Endothelial cell of umbilical vein (primary cell): Measurements from ENCODE around the gene TARS1. TPM values are rescaled to one million over a fixed set of nuclear protein-coding genes. Genes with fewer than 3 reads are reported as not detected.
A peak's percentile ranks its signal among the peaks of the same experiment; 100 is the strongest.

ENCODE experiments used
- BruUV-seq: library from RNA; stranded (reverse); fragments of 400-500 nt; replicated peaks from 2 replicates; lab custom pipeline; 2021; lab: Mats Ljungman, UMichigan
- CTCF ChIA-PET: fragments of 300-600, 350-600 bp; sonication (Branson Sonifier 250); formaldehyde crosslinking; loops from one replicate; lab custom pipeline; 2021; ENCODE audit warnings: antibody characterized with exemption, inconsistent platforms; lab: Charles Lee
- POLR2A ChIA-PET: fragments of 300-600, 350-600 bp; sonication (Branson Sonifier 250); formaldehyde crosslinking; loops from one replicate; lab custom pipeline; 2021; ENCODE audit warnings: antibody characterized with exemption, inconsistent platforms; lab: Charles Lee
- DNase-seq: peaks from one replicate; pipeline ENCODE4 v3.0.0-alpha.2; 2011; ENCODE audit warnings: low read depth, low spot score
- FAIRE-seq: peaks from 2 replicates; lab custom pipeline; 2011; peaks lifted over from hg19 to GRCh38; lab: Jason Lieb, UNC
- H2AFZ ChIP-seq: 2 replicates; pipeline ENCODE4 v1.6.0; 2012; ENCODE audit warnings: low read depth, low read length, control low read depth, inconsistent platforms
- H3K27ac ChIP-seq: 2 replicates; pipeline ENCODE4 v1.5.1; 2011; ENCODE audit warnings: low read depth, mild to moderate bottlenecking, control low read depth, low read length, moderate library complexity; ENCODE audit not compliant: insufficient read depth
- H3K27me3 ChIP-seq, 2 experiments: 2 replicates each; pipeline versions ENCODE4 v1.6.0 to v1.6.1; 2011; ENCODE audit warnings: low read length in 2 of 2, mixed read lengths in 1 of 2; ENCODE audit not compliant: control insufficient read depth in 2 of 2, insufficient read depth in 2 of 2
- H3K36me3 ChIP-seq, 2 experiments: 2 replicates in 1 of 2; 3 replicates in 1 of 2; pipeline ENCODE4 v1.5.1; 2011; ENCODE audit warnings: low read length in 2 of 2, mild to moderate bottlenecking in 1 of 2, moderate library complexity in 1 of 2; ENCODE audit not compliant: control insufficient read depth in 2 of 2, insufficient read depth in 2 of 2; ENCODE audit errors: extremely low read depth in 1 of 2
- H3K4me1 ChIP-seq: 3 replicates; pipeline ENCODE4 v1.5.1; 2011; ENCODE audit warnings: mild to moderate bottlenecking, low read length; ENCODE audit not compliant: control insufficient read depth, insufficient read depth; ENCODE audit errors: extremely low read depth
- H3K4me2 ChIP-seq: 2 replicates; pipeline ENCODE4 v1.6.1; 2011; ENCODE audit warnings: low read length, control low read depth, mixed read lengths; ENCODE audit not compliant: insufficient read depth
- H3K4me3 ChIP-seq, 3 experiments: fragments of 200-600 bp in 1 of 3; sonication (generic), shearing (Covaris generic) in 1 of 3; replicated peaks in 1 of 3; 2 replicates each; pipeline ENCODE4 v1.5.1; 2011 to 2016; ENCODE audit warnings: control low read depth in 3 of 3, low read length in 3 of 3, mild to moderate bottlenecking in 2 of 3, inconsistent platforms in 1 of 3, low read depth in 1 of 3, moderate library complexity in 1 of 3; ENCODE audit not compliant: insufficient read depth in 1 of 3
- H3K79me2 ChIP-seq: 2 replicates; pipeline ENCODE4 v1.6.0; 2012; ENCODE audit warnings: low read length, inconsistent platforms; ENCODE audit not compliant: control insufficient read depth, insufficient read depth
- H3K9ac ChIP-seq: replicated peaks from 2 replicates; pipeline ENCODE3; 2011; ENCODE audit warnings: low read length, control low read depth; ENCODE audit not compliant: insufficient read depth; ENCODE audit errors: extremely low read depth
- H3K9me1 ChIP-seq: replicated peaks from 3 replicates; pipeline ENCODE4 v1.6.0; 2011; ENCODE audit warnings: mild to moderate bottlenecking, low read length; ENCODE audit not compliant: control insufficient read depth, insufficient read depth; ENCODE audit errors: extremely low read depth
- H3K9me3 ChIP-seq: replicated peaks from 2 replicates; pipeline ENCODE4 v1.5.1; 2012; ENCODE audit warnings: low read length, inconsistent platforms; ENCODE audit not compliant: control insufficient read depth, insufficient read depth
- H4K20me1 ChIP-seq: replicated peaks from 2 replicates; pipeline ENCODE3; 2011; ENCODE audit warnings: mild to moderate bottlenecking, low read length; ENCODE audit not compliant: control insufficient read depth, insufficient read depth; ENCODE audit errors: extremely low read depth
- EZH2 ChIP-seq: IDR thresholded peaks from 2 replicates; pipeline ENCODE4 v1.6.1; 2012; ENCODE audit warnings: borderline replicate concordance, low read depth, mild to moderate bottlenecking, moderate library complexity, low read length, inconsistent platforms; ENCODE audit not compliant: severe bottlenecking
- FOS ChIP-seq: IDR thresholded peaks from 2 replicates; pipeline ENCODE4 v1.6.1; 2011; ENCODE audit warnings: mild to moderate bottlenecking, low read length, moderate library complexity, borderline replicate concordance; ENCODE audit not compliant: insufficient read depth
- GATA2 ChIP-seq: IDR thresholded peaks from 2 replicates; pipeline ENCODE4 v1.7.0; 2011; ENCODE audit warnings: low read depth, mild to moderate bottlenecking, moderate library complexity, mixed read lengths, low read length; ENCODE audit not compliant: insufficient read length, insufficient read depth
- JUN ChIP-seq: IDR thresholded peaks from 2 replicates; pipeline ENCODE4 v1.6.1; 2011; ENCODE audit warnings: borderline replicate concordance, low read depth; ENCODE audit not compliant: insufficient read length, insufficient read depth
- MAX ChIP-seq: IDR thresholded peaks from 2 replicates; pipeline ENCODE4 v1.6.1; 2011; ENCODE audit not compliant: insufficient read depth, insufficient read length
- MYC ChIP-seq: IDR thresholded peaks from one replicate; pipeline ENCODE4 v1.6.1; 2011; ENCODE audit warnings: mild to moderate bottlenecking, low read depth, low read length
- POLR2A ChIP-seq: IDR thresholded peaks from 2 replicates; pipeline ENCODE4 v1.6.1; 2012; ENCODE audit warnings: low read depth, mild to moderate bottlenecking, control low read depth, low read length
- POLR2AphosphoS5 ChIP-seq: IDR thresholded peaks from 2 replicates; pipeline ENCODE4 v1.6.1; 2012; ENCODE audit warnings: low read depth, mild to moderate bottlenecking, control low read depth, low read length, moderate library complexity; ENCODE audit not compliant: insufficient read depth
- dilution Hi-C: fragments of 300-500 bp; cut with MboI; formaldehyde crosslinking; loops from one replicate; pipeline ENCODE4 v1.15.0; 2019; ENCODE audit warnings: low sequenced_read_pairs; ENCODE audit not compliant: extremely low pct_ligation_motif_present
- intact Hi-C: fragments of 100-400 bp; cut with micrococcal nuclease; formaldehyde crosslinking; loops from one replicate; pipeline ENCODE4 v1.10.0; 2022
- polyA plus RNA-seq, 4 experiments: library from polyadenylated mRNA; depleted of rRNA in 3 of 4; stranded (reverse) in 3 of 4; unstranded in 1 of 4; fragments of >200 nt; gene quantifications; 2 replicates each; pipeline versions ENCODE4 v1.2.1 to v1.2.3, GENCODE V29; 2011 to 2012; ENCODE audit warnings: missing spikeins in 1 of 4
- total RNA-seq: library from RNA; stranded (reverse); gene quantifications from 2 replicates; pipeline ENCODE4 v1.2.3, GENCODE V29; 2021
- TF ChIP-seq, protein P1 (sequence below), 2 donors: IDR thresholded peaks; 1 replicate in 1 of 2; 2 replicates in 1 of 2; pipeline ENCODE4 v1.5.1; 2011; ENCODE audit warnings: low read length in 2 of 2, mild to moderate bottlenecking in 2 of 2, moderate library complexity in 2 of 2, control low read depth in 1 of 2, inconsistent platforms in 1 of 2, low read depth in 1 of 2; ENCODE audit not compliant: insufficient read depth in 1 of 2; ENCODE audit errors: extremely low read depth in 1 of 2

Gene TARS1
- total and polyA plus RNA-seq, 2 donors (not counting 3 experiments of a cell fraction or from before 2014, with no cell fraction given) = 39.1 to 175 TPM

DNA sequence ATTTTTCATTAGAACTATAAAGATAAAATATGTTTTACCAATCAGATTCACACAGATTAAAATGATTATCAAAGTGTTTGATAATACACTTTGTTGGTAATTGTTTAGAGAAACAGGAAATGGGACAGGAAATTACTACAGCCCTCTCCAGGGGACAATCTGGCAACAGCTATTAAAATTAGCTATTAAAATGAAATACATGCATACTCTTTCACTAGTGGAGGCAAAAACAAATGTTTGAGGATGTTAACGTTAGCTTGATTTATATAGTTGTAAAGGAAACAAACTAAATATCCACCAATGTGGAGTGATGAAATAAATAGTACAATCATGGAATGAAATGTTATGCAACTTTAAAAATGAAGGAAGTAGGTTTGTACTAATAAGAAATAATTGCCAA is 53.7 kb downstream of the TARS1 start:
- no peak for DNase-seq
- dilution Hi-C loops (no loop called here), intact Hi-C loops (no loop called here)
- peaks cover 2% of the 10 kb centered on the region for H3K4me1 ChIP-seq
- H3K9ac ChIP-seq = no peak overlapping the region
- H2AFZ ChIP-seq = no peak overlapping the region
- H3K4me3 ChIP-seq = no peak overlapping the region
- H4K20me1 ChIP-seq = no peaks in the 10 kb centered on the region
- BruUV-seq = no TSS peak
- H3K79me2 ChIP-seq = no peaks in the 10 kb centered on the region
- no peak for FAIRE-seq
- ChIA-PET CTCF (interaction anchor here (1.0 kb wide), 1 partner anchor 476 kb away, joined by 4 read pairs; no protein-coding TSS in a partner anchor), POLR2A (no interaction called here)
- H3K9me3 ChIP-seq = no peaks in the 10 kb centered on the region
- TF ChIP-seq, protein P1, sequence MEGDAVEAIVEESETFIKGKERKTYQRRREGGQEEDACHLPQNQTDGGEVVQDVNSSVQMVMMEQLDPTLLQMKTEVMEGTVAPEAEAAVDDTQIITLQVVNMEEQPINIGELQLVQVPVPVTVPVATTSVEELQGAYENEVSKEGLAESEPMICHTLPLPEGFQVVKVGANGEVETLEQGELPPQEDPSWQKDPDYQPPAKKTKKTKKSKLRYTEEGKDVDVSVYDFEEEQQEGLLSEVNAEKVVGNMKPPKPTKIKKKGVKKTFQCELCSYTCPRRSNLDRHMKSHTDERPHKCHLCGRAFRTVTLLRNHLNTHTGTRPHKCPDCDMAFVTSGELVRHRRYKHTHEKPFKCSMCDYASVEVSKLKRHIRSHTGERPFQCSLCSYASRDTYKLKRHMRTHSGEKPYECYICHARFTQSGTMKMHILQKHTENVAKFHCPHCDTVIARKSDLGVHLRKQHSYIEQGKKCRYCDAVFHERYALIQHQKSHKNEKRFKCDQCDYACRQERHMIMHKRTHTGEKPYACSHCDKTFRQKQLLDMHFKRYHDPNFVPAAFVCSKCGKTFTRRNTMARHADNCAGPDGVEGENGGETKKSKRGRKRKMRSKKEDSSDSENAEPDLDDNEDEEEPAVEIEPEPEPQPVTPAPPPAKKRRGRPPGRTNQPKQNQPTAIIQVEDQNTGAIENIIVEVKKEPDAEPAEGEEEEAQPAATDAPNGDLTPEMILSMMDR (IDR thresholded peaks at IDR 0.05; ENCODE audit: extremely low read depth in 1 of 2, insufficient read depth in 1 of 2, low read depth in 1 of 2, low read length in 2 of 2) = no peak
- TF ChIP-seq POLR2AphosphoS5 (no peak), POLR2A (no peak), MAX (no peak), GATA2 (no peak), MYC (no peak), JUN (no peak), EZH2 (no peak), FOS (no peak)
- no peak overlapping the region for H3K27ac ChIP-seq
- peak overlapping the region; percentile 35 for H3K4me2 ChIP-seq
- no peaks in the 10 kb centered on the region for H3K36me3 ChIP-seq
- H3K9me1 ChIP-seq = no peaks in the 10 kb centered on the region
- peaks cover 0 to 3% of the 10 kb centered on the region in 2 experiments for H3K27me3 ChIP-seq
